A549 treated with ZK216348 at 1 μM for 4 hours (cell line): ENCODE data around the gene CYLC1. TPM values are rescaled to one million over a fixed set of nuclear protein-coding genes. Genes with fewer than 3 reads are reported as not detected.

Experiments
- total RNA-seq: library from RNA; stranded (reverse); fragments of 200-300 nt; extraction: Qiagen RNA extraction; gene quantifications from 5 replicates; pipeline ENCODE4 v1.2.3, GENCODE V29; 2022; ENCODE audit warnings: low read depth

Gene CYLC1, protein sequence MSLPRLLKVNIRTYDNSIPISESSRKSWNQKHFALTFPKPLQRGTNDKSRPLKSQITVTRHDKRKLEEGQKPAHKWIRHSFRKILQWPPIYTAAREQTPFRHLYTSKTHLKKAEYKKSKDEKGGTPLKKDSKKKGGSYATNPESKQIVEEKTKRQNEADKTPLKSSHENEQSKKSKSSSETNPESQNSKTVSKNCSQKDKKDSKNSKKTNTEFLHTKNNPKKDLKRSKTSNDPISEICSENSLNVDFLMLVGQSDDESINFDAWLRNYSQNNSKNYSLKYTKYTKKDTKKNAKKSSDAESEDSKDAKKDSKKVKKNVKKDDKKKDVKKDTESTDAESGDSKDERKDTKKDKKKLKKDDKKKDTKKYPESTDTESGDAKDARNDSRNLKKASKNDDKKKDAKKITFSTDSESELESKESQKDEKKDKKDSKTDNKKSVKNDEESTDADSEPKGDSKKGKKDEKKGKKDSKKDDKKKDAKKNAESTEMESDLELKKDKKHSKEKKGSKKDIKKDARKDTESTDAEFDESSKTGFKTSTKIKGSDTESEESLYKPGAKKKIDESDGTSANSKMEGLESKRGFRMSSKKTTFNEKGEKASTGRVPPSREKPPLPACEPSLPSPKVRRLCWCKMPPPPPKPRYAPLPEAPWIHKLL
- total RNA-seq = not detected in 5 replicates

DNA sequence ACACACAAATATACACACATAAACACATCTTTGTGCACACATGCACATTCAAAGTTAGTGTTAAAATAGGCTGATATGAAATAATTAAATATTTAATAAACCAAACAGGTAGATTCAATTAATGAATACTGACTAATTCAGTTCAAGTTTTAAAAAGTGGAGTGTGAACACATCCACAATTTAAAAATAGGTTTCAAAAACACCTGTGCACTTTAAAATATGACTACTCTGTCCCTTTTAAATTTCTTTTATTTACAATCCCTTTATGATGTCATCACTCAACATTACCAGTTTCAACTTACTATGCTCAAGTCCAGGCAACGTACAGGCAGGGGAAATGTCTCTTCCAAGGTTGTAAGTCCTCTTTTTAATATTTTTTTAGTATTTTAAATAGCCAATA lies at the start of gene CYLC1:
TSS of gene CYLC1 (plus strand) at position 301 of the 400 bp plus-strand sequence. CDS start at position 338, 37 bp downstream.

